Measurements from ENCODE around the gene EVA1A.
"Not testable (repeated sequence)": the region's sequence is repeated elsewhere in the genome, so short reads cannot be mapped to it uniquely, and the experiment has no call there.

Gene EVA1A

GRCh38 chr2:75516378-75517360 lies 44.1 kb downstream of the EVA1A start:
- DNase-seq, result no peak

GRCh38 chr2:75515584-75516368 lies 45.0 kb downstream of the EVA1A start:
- no peak for DNase-seq

DNA sequence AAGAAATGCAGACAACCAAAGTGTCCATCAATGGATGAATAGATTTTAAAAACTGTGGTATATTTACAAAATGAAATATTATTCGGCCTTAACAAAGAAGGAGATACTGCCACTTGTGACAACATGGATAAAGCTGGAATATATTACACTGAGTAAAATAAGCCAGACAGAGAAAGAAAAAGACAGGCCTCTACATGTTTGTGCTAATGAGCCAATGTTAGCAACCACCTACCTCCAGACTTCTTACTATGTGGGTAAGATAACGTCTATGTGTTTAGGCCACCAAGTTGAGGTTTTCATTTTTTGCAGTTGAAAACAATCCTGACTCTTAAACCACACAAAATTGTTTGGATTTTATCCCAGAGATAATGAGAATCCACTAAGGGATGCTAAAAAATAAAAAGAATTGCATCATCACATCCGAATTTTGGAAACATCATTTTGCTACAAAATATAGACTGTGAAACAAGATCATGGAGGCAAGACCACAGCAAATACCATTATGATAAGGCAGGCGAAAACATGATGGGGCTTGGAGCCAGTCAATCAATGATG lies 47.0 kb downstream of the EVA1A start:
- no peak for DNase-seq

DNA sequence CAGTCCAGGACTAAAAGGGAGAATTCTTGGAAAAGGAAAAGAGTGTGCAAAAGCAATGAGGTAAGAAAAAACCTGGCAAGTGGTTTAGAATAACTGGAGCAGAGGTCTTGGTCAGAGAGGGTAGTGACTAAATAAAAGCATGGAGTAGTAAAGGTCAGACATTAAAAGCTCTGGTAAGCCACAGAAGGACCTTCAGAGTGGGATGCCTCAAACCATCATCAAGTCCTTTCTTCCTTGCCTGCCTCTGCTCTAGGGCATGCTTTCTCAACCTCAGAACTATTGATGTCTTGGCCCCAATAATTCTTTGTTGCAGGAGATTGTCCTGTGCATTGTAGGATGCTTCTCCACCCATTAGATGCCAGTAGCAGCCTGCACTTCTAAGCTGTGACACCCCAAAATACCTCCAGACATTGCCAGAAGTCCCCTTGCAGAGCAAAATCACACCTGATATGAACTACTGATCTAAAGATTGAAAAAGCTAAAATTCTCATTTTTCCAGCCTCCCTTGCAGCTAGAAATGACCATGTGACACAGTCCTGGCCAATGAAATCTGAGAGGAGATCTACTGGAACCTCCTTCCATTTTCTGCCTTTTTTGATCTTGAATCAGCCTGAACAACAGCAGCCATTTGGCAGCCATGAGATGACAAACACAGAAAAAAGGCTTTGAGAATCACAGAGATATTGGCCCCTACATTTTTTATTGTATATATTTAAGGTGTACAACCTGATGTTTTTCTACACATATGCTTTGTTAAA lies 48.1 kb downstream of the EVA1A start:
- no peak for DNase-seq

- DNase-seq, result no peak
These were observed 54.5 kb downstream of the EVA1A start for GRCh38 chr2:75506101-75506697.

DNA sequence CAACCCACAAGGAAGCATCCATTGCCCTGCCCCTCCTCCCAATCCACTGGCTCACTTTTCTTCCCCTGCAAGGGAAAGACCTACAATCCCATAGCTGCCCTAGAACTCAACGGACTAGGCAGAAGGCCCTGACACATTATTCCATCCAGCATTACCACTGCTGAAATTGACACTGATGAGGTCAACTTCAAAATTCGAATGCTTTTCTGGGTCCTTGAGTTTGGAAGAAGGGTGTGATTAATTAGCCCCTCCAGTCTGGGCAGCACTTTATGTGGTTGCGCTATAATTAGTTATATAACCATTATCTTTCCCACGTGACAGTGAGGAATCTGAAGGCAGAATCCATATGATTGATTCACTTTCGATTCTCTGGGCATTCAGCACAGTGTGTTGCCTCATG lies 55.7 kb downstream of the EVA1A start:
- DNase-seq, result no peak

DNA sequence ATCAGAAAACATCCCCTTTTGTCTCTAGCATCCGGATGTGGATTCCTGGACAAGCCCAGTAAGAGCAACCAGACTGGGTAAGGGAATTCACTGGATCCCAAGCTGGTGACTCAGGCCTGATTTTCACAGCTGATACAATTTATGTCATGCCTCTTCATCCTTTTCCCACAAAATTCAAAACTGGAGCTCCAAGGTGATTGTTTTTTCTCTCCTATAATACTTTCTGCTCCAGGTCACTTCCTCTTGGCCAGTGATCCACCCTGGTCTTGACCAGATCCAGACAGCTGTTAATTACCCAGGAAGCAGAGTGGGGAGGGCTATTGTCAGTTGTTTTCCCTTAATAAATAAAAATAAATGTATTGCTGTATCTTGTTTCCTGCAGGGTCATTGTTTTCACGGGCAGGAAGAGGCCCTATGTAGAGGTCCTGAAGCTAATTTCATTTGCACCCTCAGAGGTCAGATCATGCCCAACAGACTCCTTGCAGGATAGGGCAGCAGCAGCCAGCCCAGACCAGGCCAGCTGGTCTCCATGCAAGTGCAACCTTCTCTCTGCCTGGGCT lies 57.6 kb downstream of the EVA1A start:
- DNase-seq, result no peak

DNA sequence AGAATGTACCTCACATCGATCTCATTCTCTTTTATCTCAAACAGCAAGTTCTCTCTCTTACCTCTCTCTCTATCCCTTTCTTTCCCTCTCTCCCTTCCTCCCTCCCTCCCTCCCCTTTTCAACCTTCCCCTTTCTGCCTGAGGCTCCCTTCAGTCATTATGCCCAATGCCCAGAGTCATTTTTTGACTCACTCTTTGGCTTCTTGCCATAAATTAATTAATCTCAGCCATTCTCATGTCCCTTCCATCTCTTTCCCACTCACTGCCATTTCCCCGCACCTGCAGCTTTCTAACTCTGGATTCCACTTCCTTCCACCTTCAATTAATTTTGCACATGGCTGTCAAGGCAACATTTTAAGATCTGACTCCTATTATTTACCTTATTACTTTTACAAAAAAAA lies 60.1 kb downstream of the EVA1A start:
- no peak for DNase-seq

DNA sequence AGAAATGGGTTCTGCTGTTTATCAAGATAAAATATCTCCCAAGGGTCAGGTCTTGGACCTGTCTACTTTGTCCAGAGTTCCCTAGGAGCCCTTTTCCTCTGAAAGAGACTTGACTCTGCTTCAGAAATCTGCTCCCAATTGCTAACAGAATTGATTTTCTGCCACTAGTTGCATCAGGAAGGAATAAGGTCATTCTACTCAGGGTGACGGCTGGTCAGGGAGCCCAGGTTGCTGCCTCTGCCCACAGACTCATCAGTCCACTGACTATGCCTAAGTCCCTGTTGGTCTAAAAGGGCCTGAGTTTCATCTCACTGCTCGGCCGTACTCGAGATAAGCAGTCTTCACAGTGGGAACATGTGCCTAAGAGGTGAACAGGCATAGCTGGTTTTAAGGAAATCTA lies 61.2 kb downstream of the EVA1A start:
- DNase-seq, result no peak

DNA sequence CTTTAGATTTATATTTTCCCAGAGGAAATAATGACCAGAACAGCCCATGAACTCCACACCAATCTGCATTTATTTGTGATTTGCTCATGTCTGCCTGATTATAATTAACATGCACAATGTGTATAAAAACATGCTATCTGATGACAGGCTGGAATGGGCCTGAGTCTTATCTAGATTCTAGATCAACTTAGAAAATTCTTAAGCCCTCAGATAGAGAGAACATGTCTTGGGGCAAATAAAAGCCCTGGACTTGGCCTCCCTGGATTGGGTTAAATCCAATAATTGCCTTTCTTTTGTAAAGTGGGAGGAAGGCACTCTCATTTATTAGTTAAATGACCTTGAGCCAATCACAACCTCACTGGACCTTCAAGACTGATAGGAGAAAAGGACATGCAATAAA lies 61.8 kb downstream of the EVA1A start:
- DNase-seq, result no peak

DNA sequence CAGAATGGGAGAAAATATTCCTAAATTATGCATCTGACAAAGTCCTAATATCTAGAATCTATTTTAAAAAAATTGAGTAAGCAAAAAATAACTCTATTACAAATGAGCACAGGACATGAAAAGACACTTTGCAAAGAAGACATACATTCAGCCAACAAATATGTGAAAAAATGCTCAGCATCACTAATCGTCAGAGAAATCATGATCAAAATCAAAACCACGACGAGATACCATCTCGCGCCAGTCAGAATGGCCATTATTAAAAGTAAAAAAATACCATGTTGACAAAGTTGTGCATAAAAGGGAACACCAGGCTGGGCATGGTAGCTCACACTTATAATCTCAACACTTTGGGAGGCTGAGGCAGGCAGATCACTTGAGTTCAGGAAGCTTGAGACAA lies 63.5 kb downstream of the EVA1A start:
- DNase-seq, result no peak

DNA sequence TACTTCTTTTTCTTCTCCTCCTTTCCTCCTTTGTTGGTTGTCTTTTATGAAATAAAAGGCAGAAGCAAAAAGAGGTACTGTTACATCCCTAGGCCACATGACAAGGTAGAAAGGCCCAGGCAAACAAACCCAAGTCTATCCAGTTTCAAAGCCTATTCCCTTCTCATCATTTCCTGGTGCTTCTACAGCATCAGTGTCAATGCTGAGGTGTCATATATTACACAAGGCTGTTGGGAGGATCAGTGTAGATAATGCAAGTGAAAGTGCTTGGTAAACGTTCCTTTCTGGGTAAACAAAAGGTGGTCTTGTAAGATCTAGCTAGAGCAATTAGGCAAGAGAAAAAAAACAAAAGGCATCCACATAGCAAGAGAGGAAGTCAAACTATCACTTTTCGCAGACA lies 64.9 kb downstream of the EVA1A start:
- DNase-seq, result no peak

DNA sequence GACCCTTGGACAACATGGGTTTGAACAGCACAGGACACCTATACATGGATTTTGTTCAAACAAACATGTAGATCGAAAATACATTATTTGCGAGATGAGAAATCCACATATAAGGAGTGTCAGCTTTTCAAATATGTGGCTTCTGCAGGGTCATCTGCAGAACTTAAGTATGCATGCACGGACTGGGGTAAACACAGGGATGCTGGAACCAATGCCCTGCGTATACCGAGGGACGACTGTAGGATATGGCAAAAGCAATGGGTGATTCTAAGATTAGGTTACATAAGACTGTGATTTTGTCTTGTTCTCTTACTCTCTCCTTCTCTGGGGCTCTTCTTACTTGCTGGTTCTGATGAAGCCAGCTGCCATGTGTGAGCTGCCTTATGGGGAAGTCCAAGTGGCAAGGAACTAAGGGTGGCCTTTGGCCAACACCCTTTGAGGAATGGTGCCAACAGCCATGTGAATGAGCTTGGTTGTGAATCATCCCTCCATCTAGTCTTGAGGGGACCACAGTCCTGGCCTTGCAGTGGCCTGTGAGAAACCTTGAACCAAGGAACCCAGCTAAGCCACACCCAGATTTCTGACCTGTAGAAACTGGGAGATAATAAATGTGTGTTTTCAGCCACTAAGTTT lies 66.5 kb downstream of the EVA1A start:
- no peak for DNase-seq

GRCh38 chr2:75493230-75493629 lies 67.5 kb downstream of the EVA1A start:
- DNase-seq, result no peak

- DNase-seq, result no peak
These were observed 69.5 kb downstream of the EVA1A start for GRCh38 chr2:75491129-75491753.

GRCh38 chr2:75489721-75490120 lies 71.0 kb downstream of the EVA1A start:
- no peak for DNase-seq

- DNase-seq, result no peak
These were observed 72.6 kb downstream of the EVA1A start for GRCh38 chr2:75488157-75488556.

DNA sequence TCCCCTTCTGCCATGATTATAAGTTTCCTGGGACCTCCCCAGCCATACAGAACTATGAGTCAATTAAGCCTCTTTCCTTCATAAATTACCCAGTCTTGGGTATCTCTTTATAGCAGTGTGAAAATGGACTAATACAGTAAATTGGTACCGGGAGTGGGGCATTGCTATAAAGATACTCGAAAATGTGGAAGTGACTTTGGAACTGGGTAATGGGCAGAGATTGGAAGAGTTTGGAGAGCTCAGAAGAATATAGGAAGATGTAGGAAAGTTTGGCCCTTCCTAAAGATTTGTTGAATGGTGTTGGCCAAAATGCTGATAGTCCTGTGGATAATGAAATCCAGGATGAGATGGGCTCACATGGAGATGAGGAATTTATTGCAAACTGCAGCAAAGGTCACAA lies 74.0 kb downstream of the EVA1A start:
- not testable (repeated sequence) for DNase-seq

- DNase-seq, result no peak
These were observed 75.9 kb downstream of the EVA1A start for GRCh38 chr2:75484840-75485239.

GRCh38 chr2:75483878-75484277 lies 76.9 kb downstream of the EVA1A start:
- DNase-seq, result no peak

DNA sequence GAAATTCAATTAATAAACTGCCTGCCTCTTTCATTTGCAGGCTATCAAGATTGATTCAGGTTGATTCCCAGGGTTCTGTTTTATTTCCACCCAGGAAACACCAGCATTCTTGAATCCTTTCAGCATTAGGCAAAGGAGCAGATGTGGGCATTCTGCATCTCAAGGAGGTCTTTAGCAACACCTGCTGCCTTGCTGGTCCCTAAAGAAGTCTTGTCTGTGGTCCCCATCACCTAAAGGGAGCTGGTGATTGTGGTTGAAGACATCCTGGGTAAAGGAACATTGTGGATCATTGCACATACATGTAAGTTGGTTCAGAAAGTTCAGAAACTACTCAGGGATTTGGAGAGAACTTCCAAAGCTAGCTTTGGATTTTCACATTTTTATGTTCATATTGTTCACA lies 78.3 kb downstream of the EVA1A start:
- DNase-seq, result no peak
